Breast epithelium (tissue), 3 donors: ENCODE data around the gene ITGB5.

Experiments used
- CTCF ChIP-seq, 3 donors: fragments of 450-650 bp; IDR thresholded peaks; one replicate each; pipeline ENCODE4 v1.5.1; 2016 to 2017; ENCODE audit warnings: antibody characterized with exemption in 3 of 3, mild to moderate bottlenecking in 3 of 3, moderate library complexity in 3 of 3
- POLR2A ChIP-seq: fragments of 450-650 bp; IDR thresholded peaks from one replicate; pipeline ENCODE4 v1.6.1; 2016; ENCODE audit warnings: antibody characterized with exemption, mild to moderate bottlenecking, moderate library complexity
- POLR2AphosphoS5 ChIP-seq, 3 donors: sonication (generic); formaldehyde crosslinking; IDR thresholded peaks; one replicate each; pipeline ENCODE4 v1.6.1; 2017; ENCODE audit warnings: antibody characterized with exemption in 3 of 3

- TF ChIP-seq POLR2AphosphoS5 (IDR thresholded peaks at IDR 0.05) (no peak), CTCF (IDR thresholded peaks at IDR 0.05) (no peak), POLR2A (no peak)
Observed at GRCh38 chr3:124809039-124809438, 78.1 kb downstream of the ITGB5 start.
